Activated CD8-positive, alpha-beta memory T cell treated with anti-CD3 and anti-CD28 coated beads for 1 hour (primary cell): Measurements from ENCODE around the gene CENPN.

Experiments
- DNase-seq, 2 donors: peaks; one replicate each; pipeline ENCODE4 v3.0.0-alpha.2; 2020; ENCODE audit warnings: low read depth in 1 of 2; ENCODE audit errors: extremely low read depth in 1 of 2

Gene CENPN

DNA sequence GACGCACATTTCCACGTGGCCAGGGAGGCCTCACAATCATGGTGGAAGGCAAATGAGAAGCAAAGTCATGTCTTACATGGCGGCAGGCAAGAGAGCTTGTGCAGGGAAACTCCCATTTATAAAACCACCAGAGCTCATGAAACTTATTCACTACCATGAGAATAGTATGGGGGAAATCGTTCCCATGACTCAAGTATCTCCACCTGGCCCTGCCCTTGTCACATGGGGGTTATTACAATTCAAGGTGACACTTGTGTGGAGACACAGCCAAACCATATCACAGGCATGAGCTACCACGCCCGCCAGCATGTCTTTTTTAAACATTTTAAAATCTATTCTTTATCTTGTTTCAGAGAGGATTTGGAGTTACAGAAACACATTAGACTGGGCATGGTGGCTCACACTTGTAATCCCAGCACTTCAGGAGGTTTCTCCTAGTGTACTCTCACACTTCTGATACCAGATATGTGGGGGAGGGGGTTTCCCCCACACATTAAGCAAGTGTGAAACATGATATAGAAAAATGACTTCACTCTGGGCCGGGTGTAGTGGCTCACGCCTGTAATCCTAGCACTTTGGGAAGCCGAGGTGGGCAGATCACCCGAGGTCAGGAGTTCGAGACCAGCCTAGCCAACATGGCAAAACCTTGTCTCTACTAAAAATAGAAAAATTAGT, 23.1 kb downstream of the CENPN start:
- no peak for DNase-seq

DNA sequence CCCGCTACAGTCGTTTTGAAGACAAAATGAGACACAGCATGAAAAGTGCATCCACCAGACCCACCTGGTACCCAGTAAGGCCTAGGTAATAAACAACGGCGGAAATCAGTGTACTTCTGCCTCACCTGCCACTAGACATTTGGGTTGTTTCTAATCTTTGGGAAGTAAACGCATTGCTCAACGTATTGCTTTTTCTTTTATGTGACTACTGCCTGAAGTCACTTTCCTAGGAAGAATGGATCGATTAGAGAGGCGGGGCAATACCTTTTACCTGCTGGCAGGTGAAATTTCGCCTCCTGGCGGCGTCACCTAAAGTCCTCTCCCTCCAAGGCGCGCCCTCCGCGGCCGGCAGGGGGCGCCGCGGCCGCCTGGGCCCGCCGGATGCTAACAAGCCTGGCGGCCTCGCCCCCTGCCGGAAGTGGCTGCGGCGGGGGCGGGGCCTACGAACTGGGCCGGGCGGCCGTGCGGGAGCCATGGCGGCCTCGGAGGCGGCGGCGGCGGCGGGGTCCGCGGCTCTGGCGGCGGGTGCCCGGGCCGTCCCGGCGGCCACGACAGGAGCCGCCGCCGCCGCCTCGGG, 28.5 kb downstream of the CENPN start, which contains the start of gene ATMIN:
ATMIN (plus strand) TSS at position 445 of the 577 bp plus-strand sequence; CDS start at position 474, 29 bp downstream.
- peak; percentile 54 to 87 for DNase-seq

DNA sequence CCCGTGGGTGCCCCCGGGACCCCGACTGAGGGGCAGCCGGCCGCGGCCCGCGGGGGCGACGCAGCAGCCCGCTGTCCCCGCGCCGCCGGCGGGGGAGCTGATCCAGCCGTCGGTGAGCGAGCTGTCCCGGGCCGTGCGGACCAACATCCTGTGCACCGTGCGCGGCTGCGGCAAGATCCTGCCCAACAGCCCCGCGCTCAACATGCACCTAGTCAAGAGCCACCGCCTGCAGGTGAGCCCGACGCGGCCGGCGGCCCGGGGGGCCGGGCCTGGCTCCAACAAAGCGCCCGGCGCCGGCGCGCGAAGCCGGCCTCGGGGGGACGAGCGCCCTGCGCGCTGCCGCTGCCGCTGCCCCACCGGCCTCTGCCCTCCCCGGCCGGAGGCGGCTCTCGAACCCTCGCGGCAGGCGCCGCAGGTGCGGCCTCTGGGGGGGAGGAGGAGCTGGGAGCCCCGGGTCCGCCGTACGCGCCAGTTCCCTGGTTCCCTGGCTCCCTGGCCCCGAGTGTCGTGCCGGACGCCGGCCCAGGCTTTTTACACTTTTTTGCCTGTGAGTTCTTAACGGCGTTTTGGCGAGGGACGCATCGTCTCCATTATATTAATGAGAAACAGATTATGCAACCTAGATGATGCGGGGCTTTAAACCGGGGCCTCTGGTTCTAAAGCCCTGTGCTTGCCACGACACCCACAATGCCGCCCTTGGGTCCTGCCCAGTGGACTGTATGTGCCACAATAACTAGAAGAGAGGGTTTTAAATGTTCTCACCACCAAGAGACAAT, 29.1 kb downstream of the CENPN start:
- no peak for DNase-seq

DNA sequence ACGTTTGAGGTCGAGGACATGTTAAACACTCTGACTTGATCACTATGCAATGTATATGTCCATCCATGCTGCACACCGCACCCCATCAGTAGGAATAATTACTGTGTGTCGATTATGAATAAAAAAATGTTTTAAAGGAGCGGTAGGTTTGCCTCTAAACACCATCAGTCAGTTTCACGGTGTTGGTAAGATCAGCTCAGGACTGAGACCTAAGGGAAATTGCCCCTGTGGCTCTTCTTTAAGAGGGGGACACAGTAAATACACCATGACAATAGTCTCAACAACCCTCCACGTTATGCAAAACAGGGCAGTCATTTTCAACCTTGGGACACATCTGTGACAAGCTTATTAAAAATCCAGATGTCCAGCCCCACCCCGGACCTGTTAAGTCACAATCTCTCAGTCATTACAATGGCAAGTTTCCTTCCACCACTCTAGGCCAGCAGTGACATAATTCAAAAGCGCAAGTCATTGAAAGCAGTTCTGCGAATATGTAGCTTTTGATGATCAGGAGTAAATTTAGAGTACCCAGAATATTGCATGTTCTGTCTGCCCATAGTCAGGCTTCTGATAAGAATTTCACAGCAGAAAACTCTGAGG, 29.8 kb downstream of the CENPN start:
- DNase-seq: no peak

DNA sequence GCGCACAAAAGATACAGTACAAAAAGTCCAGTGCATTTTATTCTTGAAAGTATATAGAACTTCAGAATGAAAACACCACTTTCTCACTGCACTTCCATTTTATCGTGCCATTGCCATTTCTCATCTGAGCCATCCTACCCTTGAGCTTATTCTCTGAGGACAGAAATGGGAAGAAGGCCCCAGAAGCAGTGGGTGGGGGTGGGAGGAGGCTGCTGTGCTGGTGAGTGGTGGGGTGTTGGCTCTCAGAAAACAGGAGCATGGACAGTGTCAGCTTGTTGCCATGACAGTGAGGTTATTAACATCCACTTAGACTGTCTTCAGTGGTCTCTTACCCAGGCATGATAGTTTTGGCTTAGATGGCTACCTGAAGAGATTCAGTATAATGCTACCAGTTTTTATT, 33.1 kb downstream of the CENPN start:
- no peak for DNase-seq

DNA sequence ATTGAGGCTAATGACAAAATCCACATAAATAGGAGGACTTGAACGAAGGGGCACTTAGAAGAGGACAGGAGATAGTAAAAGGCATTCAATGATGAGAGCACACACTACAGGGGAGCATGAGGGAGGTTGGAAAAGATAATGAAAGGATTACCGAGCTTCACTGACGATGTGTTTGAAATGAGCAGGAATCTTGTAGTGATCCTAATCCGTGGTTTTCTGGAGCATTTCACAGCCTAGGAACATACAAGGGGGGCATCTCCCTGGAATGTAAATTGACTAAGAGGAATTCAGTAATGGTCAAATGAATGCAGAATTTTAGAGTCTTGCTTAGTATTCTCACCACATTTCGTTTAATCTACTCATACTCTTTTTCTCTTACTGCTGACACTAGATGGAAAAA, 33.8 kb downstream of the CENPN start:
- no peak for DNase-seq

DNA sequence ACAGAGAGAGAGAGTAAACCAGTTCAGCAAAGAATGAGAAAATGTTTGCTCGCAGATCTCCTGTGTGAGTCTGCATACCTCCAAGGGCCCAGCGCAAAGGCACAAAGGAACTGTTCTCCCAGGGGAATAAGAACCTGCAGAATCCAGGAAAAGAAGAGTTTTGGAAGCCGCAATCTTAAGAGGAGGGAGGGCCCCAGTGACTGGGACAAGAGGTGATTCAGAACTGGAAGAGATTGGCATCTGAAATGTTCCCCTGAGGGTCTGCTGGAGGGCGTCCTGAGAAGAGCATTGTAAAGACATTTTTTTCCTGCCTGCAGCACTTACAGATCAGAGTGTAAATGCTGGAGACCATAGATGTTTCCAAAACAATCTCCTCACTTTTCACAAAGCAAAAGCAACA, 34.7 kb downstream of the CENPN start:
- DNase-seq: no peak

DNA sequence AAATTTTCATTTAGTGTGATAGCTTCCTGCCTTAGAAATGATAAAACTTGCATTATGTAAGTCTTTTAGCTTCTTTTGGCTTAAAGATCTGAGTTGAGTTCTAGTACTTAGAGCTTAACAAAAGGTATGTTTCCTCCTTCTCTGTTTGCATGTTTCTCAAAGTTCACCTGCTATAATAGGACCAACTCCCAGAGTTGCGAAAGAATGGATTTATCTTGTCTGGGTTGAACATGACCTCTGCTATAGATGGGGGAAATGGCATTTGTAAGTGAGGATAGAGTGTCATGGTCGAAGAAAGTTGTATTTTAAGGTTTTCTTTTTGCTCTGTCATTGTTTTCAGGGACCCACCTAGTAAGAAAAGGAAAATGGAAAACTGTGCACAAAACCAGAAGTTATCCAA, 35.8 kb downstream of the CENPN start:
- DNase-seq: no peak

DNA sequence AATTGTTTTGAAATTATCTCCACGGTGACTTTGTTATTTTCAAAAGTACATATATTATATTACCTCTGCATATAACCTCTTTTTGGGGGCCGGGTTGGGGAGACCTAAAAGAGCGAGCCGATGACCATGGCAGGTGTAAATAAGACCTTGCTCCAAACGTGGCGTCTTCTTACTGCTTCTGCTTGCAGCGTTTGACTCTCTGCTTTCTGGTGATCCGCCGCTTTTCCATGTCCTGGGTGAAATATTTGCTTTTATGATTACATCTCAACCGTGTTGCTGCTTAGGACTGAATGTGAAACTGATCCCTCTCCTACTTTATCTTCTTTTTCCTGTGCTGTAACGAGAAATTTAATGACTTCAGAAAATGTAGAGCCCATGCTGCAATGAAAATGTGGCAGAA, 46.7 kb downstream of the CENPN start:
- no peak for DNase-seq

DNA sequence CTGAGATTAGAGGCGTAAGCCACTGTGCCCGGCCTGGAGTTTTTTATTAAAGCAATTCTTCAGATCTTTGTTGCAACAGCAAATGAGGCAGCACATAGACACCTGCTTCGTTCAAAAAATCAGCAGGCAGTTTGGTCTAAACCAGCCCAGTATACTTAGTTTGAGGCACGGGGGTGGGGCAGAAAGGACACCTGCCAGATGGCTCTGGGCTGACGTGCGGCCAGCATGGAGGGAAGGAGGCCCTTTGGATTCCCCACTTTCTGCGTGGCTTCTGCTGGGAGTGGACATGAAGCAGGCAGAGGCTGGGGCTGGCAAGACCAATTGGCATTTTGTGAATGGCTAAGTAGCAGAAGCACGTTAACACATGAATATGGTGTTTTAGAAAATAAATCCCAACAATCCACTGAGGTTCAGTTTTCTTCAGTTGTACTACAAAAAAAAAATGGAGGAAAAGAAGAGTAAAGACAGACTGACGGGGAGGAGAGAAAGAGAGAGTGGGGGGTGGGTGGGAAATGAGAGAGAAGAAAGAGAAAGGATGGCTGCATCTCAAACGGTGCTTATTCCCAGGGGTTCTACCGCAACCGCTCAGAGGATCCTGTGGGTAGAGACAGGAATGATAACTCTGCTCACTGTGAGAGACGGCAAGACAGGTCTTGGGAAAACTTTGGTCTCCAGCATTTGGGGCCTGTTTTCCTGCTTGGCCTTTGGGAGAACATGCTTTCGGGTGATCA, 53.7 kb downstream of the CENPN start:
- DNase-seq: no peak

DNA sequence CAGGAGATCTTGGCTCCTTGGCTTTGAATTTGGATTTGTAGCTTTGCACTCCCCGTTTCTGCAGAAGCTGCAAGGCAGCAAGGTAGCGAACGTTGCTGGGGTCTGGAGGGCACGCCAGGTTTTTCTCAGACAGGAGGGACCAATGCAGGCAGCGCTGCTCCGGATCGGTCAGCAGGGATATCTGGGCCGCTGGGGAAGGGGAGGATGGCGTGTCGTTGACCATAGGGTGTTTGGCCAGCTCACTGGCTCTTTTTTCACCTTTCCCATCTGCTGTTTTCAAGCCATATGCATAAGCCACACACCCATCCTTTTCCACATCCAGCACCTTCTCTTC, 54.3 kb downstream of the CENPN start:
- DNase-seq: no peak

DNA sequence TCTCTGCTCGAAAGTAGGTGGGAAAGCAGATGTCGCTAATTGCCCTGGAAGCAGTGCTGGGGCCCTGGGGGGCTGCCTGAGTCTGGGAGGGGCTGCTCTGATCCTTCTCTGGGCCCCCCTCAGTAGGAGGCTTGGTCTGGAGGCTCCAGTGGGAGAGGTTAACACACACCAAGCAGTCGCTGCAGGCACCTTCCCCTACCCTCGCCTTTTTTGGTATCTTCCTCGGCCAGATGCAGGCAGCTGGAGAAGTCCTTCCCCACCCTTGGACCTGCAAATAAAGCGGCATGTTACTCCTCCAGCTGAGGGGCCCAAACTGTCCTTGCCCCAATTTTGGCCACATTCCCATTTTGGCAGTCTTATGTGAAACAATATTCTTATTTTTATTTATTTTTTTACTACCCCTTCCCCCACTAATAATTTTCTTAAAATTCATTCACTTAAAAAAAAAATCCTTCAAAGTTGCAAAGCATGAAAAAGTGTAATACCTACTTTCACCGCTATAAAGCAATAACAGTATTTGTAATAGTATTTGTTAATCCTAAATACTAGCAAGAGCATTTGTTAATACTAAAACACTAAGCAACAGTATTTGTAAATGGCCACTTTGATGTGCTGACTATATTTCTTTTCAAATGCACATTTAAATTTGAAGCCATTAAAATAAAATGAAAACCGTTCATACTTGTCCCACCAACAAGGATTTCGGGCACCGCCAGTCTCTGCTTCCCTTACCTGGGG, 55.0 kb downstream of the CENPN start:
- no peak for DNase-seq

DNA sequence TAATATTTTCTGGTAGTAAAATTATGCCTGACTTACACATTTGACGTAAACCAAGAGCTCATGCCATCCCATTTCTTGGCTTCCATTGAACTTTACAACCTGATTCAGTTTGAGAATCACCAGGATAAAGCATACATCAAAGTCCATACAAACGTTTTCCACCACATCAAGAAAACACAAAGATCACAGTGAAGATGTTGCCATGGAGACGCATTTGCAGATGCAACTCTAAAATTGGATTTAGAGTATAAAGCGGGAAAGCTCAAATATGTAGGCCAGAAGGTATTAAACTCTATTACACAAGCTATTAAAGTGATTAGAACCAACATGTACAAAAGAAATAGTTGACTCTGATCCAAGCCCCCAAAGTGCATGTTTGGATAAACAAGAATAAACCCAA, 59.7 kb downstream of the CENPN start:
- DNase-seq: no peak

DNA sequence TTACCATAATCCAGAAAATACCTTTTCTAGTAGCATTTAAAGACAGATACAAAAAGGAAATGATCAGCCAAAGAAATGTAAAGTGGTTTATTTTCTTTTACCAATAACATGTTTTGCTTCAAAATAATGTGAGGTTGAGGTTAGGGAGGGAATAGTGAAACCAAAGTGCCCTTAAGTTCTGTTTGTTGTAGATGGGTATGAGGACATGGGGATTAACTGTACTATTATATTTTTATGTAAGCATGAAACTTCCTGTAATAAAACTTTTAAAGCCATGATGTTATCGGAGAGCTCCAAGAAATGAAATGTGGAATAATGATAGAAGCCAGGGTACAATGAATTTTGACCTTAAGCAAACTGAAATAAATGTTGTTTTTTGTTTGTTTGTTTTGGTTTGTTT, 60.2 kb downstream of the CENPN start:
- no peak for DNase-seq

DNA sequence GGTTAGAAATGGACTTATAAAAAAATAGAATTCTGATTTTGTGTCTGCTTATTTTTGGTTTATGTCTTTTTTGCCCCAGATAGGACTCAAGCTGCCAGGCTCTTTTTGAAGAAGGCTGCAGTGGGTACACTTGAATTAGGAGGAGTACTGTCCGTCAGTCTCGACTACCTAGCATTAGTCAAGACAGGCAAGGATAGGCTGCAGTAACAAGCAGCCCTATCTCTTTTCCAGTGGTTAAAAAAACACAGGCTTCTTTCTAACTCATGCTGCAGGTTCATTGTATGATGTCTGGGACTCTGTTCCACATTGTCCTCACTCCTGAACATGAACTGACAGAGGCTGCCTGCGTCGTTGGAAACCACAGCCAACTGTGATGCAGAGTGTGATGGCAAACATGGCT, 62.0 kb downstream of the CENPN start:
- no peak for DNase-seq

DNA sequence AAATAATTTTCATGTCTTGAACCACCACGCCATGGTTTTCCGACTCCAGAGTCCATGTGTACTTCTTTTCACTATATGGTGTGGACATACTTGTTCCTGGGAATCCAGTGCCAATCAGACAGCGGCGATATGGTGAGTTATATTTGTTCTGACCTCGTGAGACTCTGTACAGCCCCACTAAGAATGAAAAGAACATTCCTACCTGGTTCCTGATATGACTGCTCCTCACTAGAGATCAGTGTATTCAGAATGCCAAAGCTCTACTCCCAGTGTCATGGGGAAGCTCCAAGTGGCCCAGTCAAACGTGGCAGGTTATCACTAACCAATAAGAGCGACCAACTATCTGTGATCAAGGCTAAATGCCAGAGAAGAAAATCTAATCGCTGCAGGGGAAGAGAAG, 64.0 kb downstream of the CENPN start:
- DNase-seq: no peak

DNA sequence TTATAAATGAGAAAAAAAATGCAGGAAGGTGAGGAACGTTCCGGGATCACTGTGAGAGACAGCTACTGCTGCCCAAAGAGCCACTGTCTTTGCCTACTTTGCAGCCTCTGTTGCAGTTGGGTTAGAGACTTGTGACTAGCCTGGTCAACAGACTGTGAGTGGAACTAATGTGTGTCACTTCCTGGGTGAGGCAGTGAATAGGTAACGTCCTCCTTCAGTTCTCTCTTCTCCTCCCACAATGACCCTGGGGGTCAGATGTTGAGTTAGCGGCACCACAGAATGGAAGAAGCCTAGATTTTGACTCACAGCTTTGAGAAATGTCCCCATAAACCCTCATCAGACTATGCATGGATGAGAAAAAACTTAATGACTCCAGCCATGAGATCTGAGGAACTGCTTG, 64.8 kb downstream of the CENPN start:
- DNase-seq: no peak

DNA sequence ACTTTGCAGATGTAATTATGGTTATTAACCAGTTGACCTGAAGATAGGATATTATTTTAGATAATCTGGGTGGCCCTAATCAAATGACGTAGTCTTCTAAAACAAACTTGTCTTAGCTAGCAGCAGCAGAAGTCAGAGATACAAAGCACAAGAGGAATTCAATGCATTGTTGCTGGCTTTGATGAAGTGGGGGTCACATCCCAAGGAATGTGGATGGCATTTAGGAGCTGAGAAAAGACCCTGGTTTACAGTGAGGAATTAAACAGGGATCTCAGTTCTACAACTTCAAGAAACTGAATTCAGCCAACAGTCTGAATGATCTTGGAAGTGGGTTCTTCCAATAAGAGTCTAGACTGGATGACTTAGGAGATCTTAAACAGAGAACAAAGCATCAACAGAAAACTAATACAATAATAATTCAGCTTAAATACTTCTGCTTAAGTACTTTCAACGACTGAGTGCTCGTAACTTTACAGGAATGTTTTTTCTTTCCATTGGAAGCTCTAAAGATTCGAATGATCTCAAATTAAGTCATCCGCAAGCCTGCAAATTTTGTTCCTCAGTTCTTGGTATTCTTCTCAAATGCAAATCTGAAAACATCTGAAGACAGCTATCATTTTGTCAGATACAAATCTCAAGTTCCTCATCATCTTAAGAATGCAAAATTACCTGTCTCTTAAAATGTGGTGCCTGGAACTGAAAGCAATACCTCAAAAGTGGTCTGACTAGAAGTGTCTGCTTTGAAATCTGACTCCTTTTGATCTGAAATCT, 66.7 kb downstream of the CENPN start:
- no peak for DNase-seq

DNA sequence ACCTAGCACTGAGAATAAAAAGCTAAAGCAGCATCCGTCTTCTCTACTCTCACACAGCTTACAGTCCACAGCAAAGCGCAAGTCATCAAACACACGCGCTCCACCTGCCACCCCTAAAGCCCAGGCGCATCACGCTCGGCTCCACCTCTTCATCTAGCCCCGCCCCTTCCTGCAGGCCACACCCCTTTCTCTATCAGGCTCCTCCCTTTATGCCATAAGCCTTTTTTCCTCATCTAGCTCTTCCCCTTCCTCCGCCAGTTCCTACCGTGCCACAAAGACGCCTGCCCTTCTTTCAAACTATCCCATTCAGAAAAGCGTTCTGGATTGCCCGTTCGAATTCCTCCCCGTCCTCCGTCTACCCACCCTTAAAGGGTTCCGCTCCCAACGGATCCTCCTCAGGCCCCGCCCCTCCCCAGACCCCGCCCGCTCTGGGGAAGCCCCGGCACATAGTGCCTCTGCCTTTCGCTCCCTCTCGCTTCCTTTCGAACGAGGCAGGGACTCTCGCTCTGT, 69.6 kb downstream of the CENPN start:
- peak; percentile 77 to 86 for DNase-seq
